ELF-1 (cell line): ENCODE data around the gene DNAJC2.
A peak's percentile ranks its signal among the peaks of the same experiment; 100 is the strongest.
"Not testable (repeated sequence)": the region's sequence is repeated elsewhere in the genome, so short reads cannot be mapped to it uniquely, and the experiment has no call there.

ENCODE experiments used
- DNase-seq: peaks from one replicate; pipeline ENCODE4 v3.0.0-alpha.2; 2016; ENCODE audit warnings: low read depth, low spot score

Gene DNAJC2

GRCh38 chr7:103343332-103343731 is 1.2 kb downstream of the DNAJC2 start:
- no peak for DNase-seq

GRCh38 chr7:103341466-103341865 is 3.1 kb downstream of the DNAJC2 start:
- DNase-seq = no peak

- DNase-seq = no peak
Measured at GRCh38 chr7:103338864-103339263, 5.7 kb downstream of the DNAJC2 start.

- no peak for DNase-seq
Measured at GRCh38 chr7:103336761-103337160, 7.8 kb downstream of the DNAJC2 start.

- DNase-seq = no peak
Measured at GRCh38 chr7:103325744-103326143, 18.8 kb downstream of the DNAJC2 start.

- no peak for DNase-seq
Measured at GRCh38 chr7:103317009-103317408, 27.6 kb downstream of the DNAJC2 start.

- no peak for DNase-seq
Measured at GRCh38 chr7:103316380-103316941, 28.1 kb downstream of the DNAJC2 start.

GRCh38 chr7:103314852-103315251 is 29.7 kb downstream of the DNAJC2 start:
- no peak for DNase-seq

- no peak for DNase-seq
Measured at GRCh38 chr7:103307503-103308231, 36.9 kb downstream of the DNAJC2 start.

GRCh38 chr7:103301441-103301840 is 43.1 kb downstream of the DNAJC2 start:
- no peak for DNase-seq

- DNase-seq = no peak
Measured at GRCh38 chr7:103299660-103300059, 44.9 kb downstream of the DNAJC2 start.

GRCh38 chr7:103297837-103298179 is 46.8 kb downstream of the DNAJC2 start:
- no peak for DNase-seq

- peak; percentile 96 for DNase-seq
Measured at GRCh38 chr7:103296901-103297836, 47.4 kb downstream of the DNAJC2 start, which contains the start of gene PMPCB. Gene PMPCB (plus strand): TSS chr7:103297435. CDS start chr7:103297460, 25 bp downstream.

- DNase-seq = no peak
Measured at GRCh38 chr7:103293526-103293925, 51.0 kb downstream of the DNAJC2 start.

- no peak for DNase-seq
Measured at GRCh38 chr7:103292122-103292521, 52.4 kb downstream of the DNAJC2 start.

GRCh38 chr7:103282802-103283427 is 61.7 kb downstream of the DNAJC2 start:
- not testable (repeated sequence) for DNase-seq

GRCh38 chr7:103280803-103281155 is 63.8 kb downstream of the DNAJC2 start:
- DNase-seq = peak; percentile 23

- peak; percentile 52 for DNase-seq
Measured at GRCh38 chr7:103279963-103280802, 64.4 kb downstream of the DNAJC2 start.

GRCh38 chr7:103279636-103279962 is 65.0 kb downstream of the DNAJC2 start:
- DNase-seq = not testable (repeated sequence)

- DNase-seq = not testable (repeated sequence)
Measured at GRCh38 chr7:103278195-103278594, 66.4 kb downstream of the DNAJC2 start.

- DNase-seq = not testable (repeated sequence)
Measured at GRCh38 chr7:103274867-103275266, 69.7 kb downstream of the DNAJC2 start.
